ENCODE data around the gene AIRE.

Gene AIRE

DNA sequence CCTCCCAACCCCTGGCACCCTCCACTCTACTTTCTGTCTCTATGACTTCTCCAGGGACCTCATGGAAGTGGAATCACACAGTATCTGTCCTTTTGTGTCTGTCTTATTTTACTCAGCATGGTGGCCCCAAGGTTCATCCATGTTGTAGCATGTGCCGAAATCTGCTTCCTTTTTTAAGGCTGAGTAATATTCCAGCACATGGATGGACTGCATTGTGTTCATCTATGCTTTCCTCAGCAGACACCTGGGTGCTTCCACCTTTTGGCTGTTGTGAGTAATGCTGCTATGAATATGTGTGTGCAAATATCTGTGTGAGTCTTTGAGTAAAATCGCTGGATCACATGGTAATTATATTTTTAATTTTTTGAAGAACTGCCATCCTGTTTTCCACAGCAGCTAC lies 12.6 kb downstream of the AIRE start:
- Histone ChIP-seq H3K9me3 (replicated peaks in 1 of 2; ENCODE audit: control insufficient read depth in 2 of 2, insufficient read depth in 1 of 2, low read depth in 1 of 2, low read length in 2 of 2) (peaks cover 0 to 2% of the 10 kb centered on the region in 2 donors), H3K18ac (ENCODE audit: low read length) (no peak overlapping the region), H3K14ac (ENCODE audit: low read length) (no peak overlapping the region), H3K9ac (ENCODE audit: low read depth, low read length, poor library complexity) (no peak overlapping the region), H3K79me1 (ENCODE audit: low read depth, low read length) (peaks cover 11% of the 10 kb centered on the region), H4K91ac (ENCODE audit: low read depth, low read length, poor library complexity) (no peak overlapping the region), H2BK12ac (ENCODE audit: low read length) (no peak overlapping the region), H3K27ac (replicated peaks; ENCODE audit: low read length) (no peak overlapping the region), H2BK120ac (ENCODE audit: low read depth, low read length) (no peak overlapping the region), H4K8ac (ENCODE audit: low read depth, low read length) (no peak overlapping the region), H2BK5ac (ENCODE audit: low read length) (no peak overlapping the region), H3K4me1 (ENCODE audit: control insufficient read depth in 2 of 2, insufficient read depth in 1 of 2, low read depth in 1 of 2, low read length in 2 of 2) (peaks cover 10 to 17% of the 10 kb centered on the region in 2 donors), H3K36me3 (replicated peaks in 1 of 2; ENCODE audit: control insufficient read depth in 2 of 2, insufficient read depth in 2 of 2, low read length in 2 of 2) (no peaks in the 10 kb centered on the region), H2AFZ (ENCODE audit: low read length) (no peak overlapping the region), H3K4me2 (ENCODE audit: insufficient read depth, low read length, poor library complexity, severe bottlenecking) (no peak overlapping the region), H3K27me3 (ENCODE audit: control insufficient read depth in 3 of 3, insufficient read depth in 3 of 3, low read depth in 1 of 3, low read length in 3 of 3) (peaks cover 0 to 11% (median 10%) of the 10 kb centered on the region in 3 experiments), H3K4ac (ENCODE audit: low read length) (no peak overlapping the region), H3K4me3 (ENCODE audit: low read length in 2 of 2) (no peak overlapping the region), H3K23ac (ENCODE audit: low read depth, low read length, poor library complexity) (no peak overlapping the region), H2AK5ac (ENCODE audit: low read depth, low read length) (no peak overlapping the region), H2BK15ac (ENCODE audit: low read length) (no peak overlapping the region)
- no peak for DNase-seq (ENCODE audit: low spot score)
- WGBS, 2 donors (ENCODE audit: extremely low coverage in 2 of 2, insufficient read length in 2 of 2, insufficient replicate concordance in 1 of 2), result no CpG with 5 or more reads among the region's 2 CpGs

DNA sequence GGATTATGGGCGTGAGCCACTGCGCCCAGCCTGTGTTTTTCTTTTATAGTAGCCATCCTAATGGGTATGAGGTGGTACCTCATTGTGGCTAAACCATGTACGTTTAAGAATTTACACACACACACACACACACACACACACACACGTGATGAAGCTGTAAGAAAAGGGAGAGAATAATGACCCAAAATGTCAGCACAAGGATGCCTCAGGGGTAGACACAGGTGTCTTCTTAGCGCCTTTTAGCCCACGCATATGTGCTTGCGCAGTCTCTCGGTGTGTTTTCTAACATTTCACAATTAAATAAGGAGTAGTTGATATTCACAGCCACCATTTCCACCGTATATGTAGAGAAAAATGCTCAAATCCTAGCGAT lies 13.4 kb downstream of the AIRE start:
- peaks cover 0 to 2% of the 10 kb centered on the region in 2 donors for H3K9me3 ChIP-seq (replicated peaks in 1 of 2; ENCODE audit: control insufficient read depth in 2 of 2, insufficient read depth in 1 of 2, low read depth in 1 of 2, low read length in 2 of 2)
- H3K27ac ChIP-seq (replicated peaks; ENCODE audit: low read length), result no peak overlapping the region
- H3K18ac ChIP-seq (ENCODE audit: low read length), result peak overlapping the region; percentile 99

DNA sequence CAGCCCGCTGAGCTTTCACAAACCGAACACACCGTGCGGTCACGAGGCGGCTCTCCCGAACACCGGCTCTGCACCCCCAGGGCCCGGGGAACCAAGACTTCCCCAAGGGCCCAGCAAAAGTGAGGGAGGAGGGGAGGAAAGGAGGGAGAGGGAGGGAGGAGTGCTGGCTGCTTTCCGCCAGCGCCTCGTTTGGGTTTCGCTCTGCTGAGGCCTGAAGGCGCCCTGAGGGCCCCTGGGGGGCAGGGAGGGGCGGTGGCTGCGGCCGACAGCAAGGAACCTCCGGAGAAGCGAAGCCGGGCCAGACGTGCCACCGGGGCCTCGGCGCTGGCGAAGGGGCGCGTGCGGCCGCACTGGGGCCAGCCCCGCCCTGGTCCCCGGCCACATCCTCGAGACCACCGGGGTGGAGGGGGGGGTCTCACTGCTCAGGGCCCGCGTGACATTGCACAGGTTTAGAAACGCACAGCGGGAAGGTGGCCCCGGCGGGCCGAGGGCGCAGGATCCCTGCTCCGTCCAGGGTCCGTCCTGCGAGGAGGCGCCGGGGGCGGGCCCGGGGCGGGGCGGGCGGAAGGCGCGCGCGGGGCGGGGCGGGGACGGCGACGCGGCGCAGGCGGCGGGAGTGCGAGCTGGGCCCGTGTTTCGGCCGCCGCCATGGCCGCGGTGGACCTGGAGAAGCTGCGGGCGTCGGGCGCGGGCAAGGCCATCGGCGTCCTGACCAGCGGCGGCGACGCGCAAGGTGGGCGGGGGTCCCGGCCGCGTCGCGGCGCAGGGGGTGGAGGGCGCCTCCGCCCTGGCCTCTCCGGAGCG lies 14.0 kb downstream of the AIRE start, which contains the start of gene PFKL:
Gene PFKL (plus strand): TSS at position 596 of the 804 bp plus-strand sequence. CDS start 53 bp downstream, at position 649.
- no CpG with 5 or more reads among the region's 94 CpGs for WGBS, 2 donors (ENCODE audit: extremely low coverage in 2 of 2, insufficient read length in 2 of 2, insufficient replicate concordance in 1 of 2)
- no peak within 1 kb of the TSS for H3K27ac ChIP-seq (replicated peaks; ENCODE audit: low read length)

More for the DNA sequence above, 13.4 kb downstream of the AIRE start:
- no peak overlapping the region for H4K91ac ChIP-seq (ENCODE audit: low read depth, low read length, poor library complexity)
- peak overlapping the region; percentile 98 for H3K23ac ChIP-seq (ENCODE audit: low read depth, low read length, poor library complexity)
- no peak overlapping the region for H2BK15ac ChIP-seq (ENCODE audit: low read length)
- H3K9ac ChIP-seq (ENCODE audit: low read depth, low read length, poor library complexity), result no peak overlapping the region
- peak overlapping the region; percentile 98 for H2AFZ ChIP-seq (ENCODE audit: low read length)
- H3K79me1 ChIP-seq (ENCODE audit: low read depth, low read length), result peaks cover 11% of the 10 kb centered on the region
- H2AK5ac ChIP-seq (ENCODE audit: low read depth, low read length), result no peak overlapping the region
- H3K4me3 ChIP-seq (ENCODE audit: low read length in 2 of 2), result peak overlapping the region; percentile 81 to 82
- no peak for DNase-seq (ENCODE audit: low spot score)
- H3K4ac ChIP-seq (ENCODE audit: low read length), result no peak overlapping the region
- no peak overlapping the region for H4K8ac ChIP-seq (ENCODE audit: low read depth, low read length)
- WGBS, 2 donors (ENCODE audit: extremely low coverage in 2 of 2, insufficient read length in 2 of 2, insufficient replicate concordance in 1 of 2), result no CpG with 5 or more reads among the region's 10 CpGs
- no peak overlapping the region for H3K14ac ChIP-seq (ENCODE audit: low read length)
- no peak overlapping the region for H2BK5ac ChIP-seq (ENCODE audit: low read length)
- H3K27me3 ChIP-seq (ENCODE audit: control insufficient read depth in 3 of 3, insufficient read depth in 3 of 3, low read depth in 1 of 3, low read length in 3 of 3), result peaks cover 0 to 11% (median 10%) of the 10 kb centered on the region in 3 experiments
- H2BK12ac ChIP-seq (ENCODE audit: low read length), result no peak overlapping the region
- H3K36me3 ChIP-seq (replicated peaks in 1 of 2; ENCODE audit: control insufficient read depth in 2 of 2, insufficient read depth in 2 of 2, low read length in 2 of 2), result no peaks in the 10 kb centered on the region
- peaks cover 18 to 25% of the 10 kb centered on the region in 2 donors for H3K4me1 ChIP-seq (ENCODE audit: control insufficient read depth in 2 of 2, insufficient read depth in 1 of 2, low read depth in 1 of 2, low read length in 2 of 2)
- peak overlapping the region; percentile 80 for H3K4me2 ChIP-seq (ENCODE audit: insufficient read depth, low read length, poor library complexity, severe bottlenecking)
- H2BK120ac ChIP-seq (ENCODE audit: low read depth, low read length), result peak overlapping the region; percentile 81

More for the DNA sequence above, 14.0 kb downstream of the AIRE start, which contains the start of gene PFKL:
- H3K9me3 ChIP-seq (replicated peaks in 1 of 2; ENCODE audit: control insufficient read depth in 2 of 2, insufficient read depth in 1 of 2, low read depth in 1 of 2, low read length in 2 of 2), result peaks cover 0 to 2% of the 10 kb centered on the region in 2 donors
- H3K4me2 ChIP-seq (ENCODE audit: insufficient read depth, low read length, poor library complexity, severe bottlenecking), result peak within 1 kb of the TSS; percentile 80
- no peak within 1 kb of the TSS for H4K8ac ChIP-seq (ENCODE audit: low read depth, low read length)
- peak within 1 kb of the TSS; percentile 81 for H2BK120ac ChIP-seq (ENCODE audit: low read depth, low read length)
- DNase-seq (ENCODE audit: low spot score), result peak; percentile 48
- H3K27me3 ChIP-seq (ENCODE audit: control insufficient read depth in 3 of 3, insufficient read depth in 3 of 3, low read depth in 1 of 3, low read length in 3 of 3), result peaks cover 0 to 11% (median 10%) of the 10 kb centered on the region in 3 experiments
- no peaks in the 10 kb centered on the region for H3K36me3 ChIP-seq (replicated peaks in 1 of 2; ENCODE audit: control insufficient read depth in 2 of 2, insufficient read depth in 2 of 2, low read length in 2 of 2)
- no peak within 1 kb of the TSS for H4K91ac ChIP-seq (ENCODE audit: low read depth, low read length, poor library complexity)
- H3K79me1 ChIP-seq (ENCODE audit: low read depth, low read length), result peaks cover 11% of the 10 kb centered on the region
- peak within 1 kb of the TSS; percentile 73 for H2BK12ac ChIP-seq (ENCODE audit: low read length)
- H3K4me3 ChIP-seq (ENCODE audit: low read length in 2 of 2), result peak within 1 kb of the TSS; percentile 82 to 89
- peak within 1 kb of the TSS; percentile 81 for H2AK5ac ChIP-seq (ENCODE audit: low read depth, low read length)
- H2BK5ac ChIP-seq (ENCODE audit: low read length), result peak within 1 kb of the TSS; percentile 39
- peaks cover 22 to 29% of the 10 kb centered on the region in 2 donors for H3K4me1 ChIP-seq (ENCODE audit: control insufficient read depth in 2 of 2, insufficient read depth in 1 of 2, low read depth in 1 of 2, low read length in 2 of 2)
- H3K23ac ChIP-seq (ENCODE audit: low read depth, low read length, poor library complexity), result peak within 1 kb of the TSS; percentile 98
- peak within 1 kb of the TSS; percentile 99 for H3K18ac ChIP-seq (ENCODE audit: low read length)
- peak within 1 kb of the TSS; percentile 92 for H3K9ac ChIP-seq (ENCODE audit: low read depth, low read length, poor library complexity)
- H3K14ac ChIP-seq (ENCODE audit: low read length), result peak within 1 kb of the TSS; percentile 94
- H2AFZ ChIP-seq (ENCODE audit: low read length), result peak within 1 kb of the TSS; percentile 98
- peak within 1 kb of the TSS; percentile 37 for H3K4ac ChIP-seq (ENCODE audit: low read length)
- H2BK15ac ChIP-seq (ENCODE audit: low read length), result peak within 1 kb of the TSS; percentile 89

All from neuronal stem cell (in vitro differentiated cells).